Stimulated activated naive CD4-positive, alpha-beta T cell treated with Interleukin-2 at 50 U/mL for 16 hours (primary cell): ENCODE results near the gene KLHDC7A.

Experiments
- DNase-seq: peaks from one replicate; lab custom pipeline; 2025; lab: John Stamatoyannopoulos, UW

Gene KLHDC7A

GRCh38 chr1:18473195-18473815 lies 7.4 kb upstream of the KLHDC7A start:
- DNase-seq: no peak

GRCh38 chr1:18474559-18475175 lies 6.1 kb upstream of the KLHDC7A start:
- no peak for DNase-seq

- DNase-seq: no peak
Observed at GRCh38 chr1:18475234-18475905, 5.4 kb upstream of the KLHDC7A start.

- DNase-seq: no peak
Observed at GRCh38 chr1:18479454-18479853, 1.3 kb upstream of the KLHDC7A start.

- DNase-seq: no peak
Observed at GRCh38 chr1:18481190-18481920, 625 bp downstream of the KLHDC7A start.

GRCh38 chr1:18481921-18482701 lies 1.4 kb downstream of the KLHDC7A start:
- DNase-seq: no peak

GRCh38 chr1:18482721-18483425 lies 2.1 kb downstream of the KLHDC7A start:
- DNase-seq: no peak

- DNase-seq: no peak
Observed at GRCh38 chr1:18484276-18484675, 3.5 kb downstream of the KLHDC7A start.

GRCh38 chr1:18484721-18485120 lies 4.0 kb downstream of the KLHDC7A start:
- no peak for DNase-seq

GRCh38 chr1:18485227-18485626 lies 4.5 kb downstream of the KLHDC7A start:
- no peak for DNase-seq

GRCh38 chr1:18486195-18486594 lies 5.5 kb downstream of the KLHDC7A start:
- DNase-seq: no peak

- no peak for DNase-seq
Observed at GRCh38 chr1:18489417-18490143, 8.8 kb downstream of the KLHDC7A start.

- DNase-seq: no peak
Observed at GRCh38 chr1:18491168-18491567, 10.4 kb downstream of the KLHDC7A start.

- no peak for DNase-seq
Observed at GRCh38 chr1:18494304-18494703, 13.6 kb downstream of the KLHDC7A start.

- no peak for DNase-seq
Observed at GRCh38 chr1:18495635-18496034, 14.9 kb downstream of the KLHDC7A start.

GRCh38 chr1:18496056-18496455 lies 15.3 kb downstream of the KLHDC7A start:
- no peak for DNase-seq

GRCh38 chr1:18496497-18497235 lies 15.9 kb downstream of the KLHDC7A start:
- DNase-seq: no peak

GRCh38 chr1:18501833-18502232 lies 21.1 kb downstream of the KLHDC7A start:
- no peak for DNase-seq

GRCh38 chr1:18504609-18505008 lies 23.9 kb downstream of the KLHDC7A start:
- DNase-seq: no peak

GRCh38 chr1:18505666-18506065 lies 24.9 kb downstream of the KLHDC7A start:
- no peak for DNase-seq
